HG02588 (cell line): ENCODE measurements around the gene SETD9.

Source experiments
- ATAC-seq: cut with Tn5 transposase; IDR thresholded peaks from one replicate; pipeline ENCODE4 v1.9.1; 2021; ENCODE audit warnings: mild to moderate bottlenecking, moderate library complexity; ENCODE audit not compliant: unreplicated experiment

SETD9 gene

GRCh38 chr5:56922922-56923321 lies 13.5 kb downstream of the SETD9 start:
- ATAC-seq, result no peak

GRCh38 chr5:56934325-56934724 lies 24.9 kb downstream of the SETD9 start:
- no peak for ATAC-seq

- no peak for ATAC-seq
These were observed 29.5 kb downstream of the SETD9 start for GRCh38 chr5:56938858-56939257.

- ATAC-seq, result no peak
These were observed 32.6 kb downstream of the SETD9 start for GRCh38 chr5:56941981-56942380.

GRCh38 chr5:56947052-56947451 lies 37.7 kb downstream of the SETD9 start:
- no peak for ATAC-seq

- peak; percentile 36 for ATAC-seq
These were observed 41.3 kb downstream of the SETD9 start for GRCh38 chr5:56950626-56951125.

GRCh38 chr5:56951126-56951945 lies 41.9 kb downstream of the SETD9 start:
- peak; percentile 47 for ATAC-seq

GRCh38 chr5:56951946-56952691 lies 42.7 kb downstream of the SETD9 start, which contains the start of gene MIER3:
Gene MIER3, minus strand, starts transcription at chr5:56952123. Its CDS starts 21 bp downstream, at chr5:56952102.
- ATAC-seq, result peak; percentile 93

- no peak for ATAC-seq
These were observed 44.9 kb downstream of the SETD9 start for GRCh38 chr5:56954262-56954661.

GRCh38 chr5:56958595-56958994 lies 49.2 kb downstream of the SETD9 start:
- ATAC-seq, result no peak

- ATAC-seq, result no peak
These were observed 49.9 kb downstream of the SETD9 start for GRCh38 chr5:56959326-56959725.

- no peak for ATAC-seq
These were observed 52.4 kb downstream of the SETD9 start for GRCh38 chr5:56961746-56962145.

GRCh38 chr5:56962286-56962685 lies 52.9 kb downstream of the SETD9 start:
- no peak for ATAC-seq

GRCh38 chr5:56963246-56963645 lies 53.9 kb downstream of the SETD9 start:
- ATAC-seq, result no peak

GRCh38 chr5:56964173-56964572 lies 54.8 kb downstream of the SETD9 start:
- no peak for ATAC-seq
